Measurements from ENCODE around the gene CADPS. TPM values are rescaled to one million over a fixed set of nuclear protein-coding genes. Genes with fewer than 3 reads are reported as not detected.

Gene CADPS
- total and polyA plus RNA-seq, 4 donors: 0.13 to 3.6 (median 0.49) TPM

DNA sequence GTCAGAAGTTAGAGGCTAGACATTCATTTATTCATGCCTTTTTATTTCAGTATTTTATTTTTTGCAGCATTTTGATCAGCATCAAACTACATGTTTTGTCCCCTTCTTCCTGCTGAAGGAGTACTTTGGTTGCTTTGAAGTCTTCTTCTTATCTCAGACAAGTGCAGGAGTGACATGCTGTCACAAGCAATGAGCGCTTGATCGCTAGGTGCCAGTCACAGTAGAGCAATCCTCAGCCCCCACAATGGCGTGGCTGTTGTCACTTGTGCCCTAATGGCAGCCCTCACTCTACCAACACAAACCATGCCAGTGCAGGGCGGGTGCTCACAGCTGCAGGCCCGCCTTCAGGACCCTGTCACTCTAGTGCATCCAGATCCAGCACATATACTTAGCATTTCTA, 317.2 kb downstream of the CADPS start:
- TF ChIP-seq, protein P1, sequence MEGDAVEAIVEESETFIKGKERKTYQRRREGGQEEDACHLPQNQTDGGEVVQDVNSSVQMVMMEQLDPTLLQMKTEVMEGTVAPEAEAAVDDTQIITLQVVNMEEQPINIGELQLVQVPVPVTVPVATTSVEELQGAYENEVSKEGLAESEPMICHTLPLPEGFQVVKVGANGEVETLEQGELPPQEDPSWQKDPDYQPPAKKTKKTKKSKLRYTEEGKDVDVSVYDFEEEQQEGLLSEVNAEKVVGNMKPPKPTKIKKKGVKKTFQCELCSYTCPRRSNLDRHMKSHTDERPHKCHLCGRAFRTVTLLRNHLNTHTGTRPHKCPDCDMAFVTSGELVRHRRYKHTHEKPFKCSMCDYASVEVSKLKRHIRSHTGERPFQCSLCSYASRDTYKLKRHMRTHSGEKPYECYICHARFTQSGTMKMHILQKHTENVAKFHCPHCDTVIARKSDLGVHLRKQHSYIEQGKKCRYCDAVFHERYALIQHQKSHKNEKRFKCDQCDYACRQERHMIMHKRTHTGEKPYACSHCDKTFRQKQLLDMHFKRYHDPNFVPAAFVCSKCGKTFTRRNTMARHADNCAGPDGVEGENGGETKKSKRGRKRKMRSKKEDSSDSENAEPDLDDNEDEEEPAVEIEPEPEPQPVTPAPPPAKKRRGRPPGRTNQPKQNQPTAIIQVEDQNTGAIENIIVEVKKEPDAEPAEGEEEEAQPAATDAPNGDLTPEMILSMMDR (IDR thresholded peaks at IDR 0.05; ENCODE audit: control extremely low read depth, extremely low read depth): no peak
- Histone ChIP-seq H3K36me3 (ENCODE audit: control insufficient read depth in 4 of 4, insufficient read depth in 4 of 4, low read length in 4 of 4) (no peaks in the 10 kb centered on the region), H3K4me3 (no peak overlapping the region), H3K4me1 (ENCODE audit: control insufficient read depth in 5 of 5, insufficient read depth in 5 of 5, low read length in 5 of 5) (no peaks in the 10 kb centered on the region), H3K9ac (ENCODE audit: insufficient read depth in 1 of 2, low read length in 2 of 2) (no peak overlapping the region), H3K27me3 (ENCODE audit: control insufficient read depth in 3 of 3, insufficient read depth in 3 of 3, low read length in 2 of 3) (peaks cover 0 to 3% (median 2%) of the 10 kb centered on the region in 3 donors), H3K9me3 (ENCODE audit: control insufficient read depth in 4 of 4, insufficient read depth in 3 of 4, low read length in 3 of 4) (no peaks in the 10 kb centered on the region), H3K27ac (ENCODE audit: low read depth in 1 of 2, low read length in 1 of 2) (no peak overlapping the region)
- ATAC-seq (ENCODE audit: insufficient read depth, low FRiP score) (no peak), DNase-seq (no peak)
- 85 to 92% methylated on average over 5 of the region's 5 CpGs for WGBS, 2 donors

DNA sequence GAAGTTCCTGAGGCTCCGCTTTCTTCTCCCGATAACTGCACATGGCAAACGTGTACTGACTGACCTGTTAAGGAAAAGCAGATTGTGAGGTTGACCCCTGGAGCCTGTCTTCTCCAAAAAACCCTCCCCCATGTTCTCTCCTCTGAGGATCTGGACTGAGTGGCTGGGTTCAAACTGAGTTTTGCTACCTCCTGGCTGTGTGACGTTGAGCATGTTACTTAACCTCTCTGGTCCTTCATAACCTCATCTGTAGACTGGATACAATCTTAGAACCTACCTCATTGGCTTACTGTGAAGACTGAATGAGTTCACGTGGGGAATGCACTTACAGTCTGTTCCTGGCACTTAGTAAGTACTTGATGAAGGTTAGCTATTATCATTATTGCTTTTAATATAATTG, 317.8 kb downstream of the CADPS start:
- TF ChIP-seq, protein P1 (IDR thresholded peaks at IDR 0.05; ENCODE audit: control extremely low read depth, extremely low read depth): no peak
- no peaks in the 10 kb centered on the region for H3K4me1 ChIP-seq (ENCODE audit: control insufficient read depth in 5 of 5, insufficient read depth in 5 of 5, low read length in 5 of 5)
- H3K36me3 ChIP-seq (ENCODE audit: control insufficient read depth in 4 of 4, insufficient read depth in 4 of 4, low read length in 4 of 4): no peaks in the 10 kb centered on the region
- no peak for ATAC-seq (ENCODE audit: insufficient read depth, low FRiP score)
- no peak overlapping the region for H3K9ac ChIP-seq (ENCODE audit: insufficient read depth in 1 of 2, low read length in 2 of 2)
- WGBS, 2 donors: 68 to 84% methylated on average over 5 of the region's 5 CpGs
- H3K4me3 ChIP-seq: no peak overlapping the region
- no peak overlapping the region for H3K27ac ChIP-seq (ENCODE audit: low read depth in 1 of 2, low read length in 1 of 2)
- H3K27me3 ChIP-seq (ENCODE audit: control insufficient read depth in 3 of 3, insufficient read depth in 3 of 3, low read length in 2 of 3): peaks cover 0 to 3% (median 2%) of the 10 kb centered on the region in 3 donors
- no peak for DNase-seq
- no peaks in the 10 kb centered on the region for H3K9me3 ChIP-seq (ENCODE audit: control insufficient read depth in 4 of 4, insufficient read depth in 3 of 4, low read length in 3 of 4)

DNA sequence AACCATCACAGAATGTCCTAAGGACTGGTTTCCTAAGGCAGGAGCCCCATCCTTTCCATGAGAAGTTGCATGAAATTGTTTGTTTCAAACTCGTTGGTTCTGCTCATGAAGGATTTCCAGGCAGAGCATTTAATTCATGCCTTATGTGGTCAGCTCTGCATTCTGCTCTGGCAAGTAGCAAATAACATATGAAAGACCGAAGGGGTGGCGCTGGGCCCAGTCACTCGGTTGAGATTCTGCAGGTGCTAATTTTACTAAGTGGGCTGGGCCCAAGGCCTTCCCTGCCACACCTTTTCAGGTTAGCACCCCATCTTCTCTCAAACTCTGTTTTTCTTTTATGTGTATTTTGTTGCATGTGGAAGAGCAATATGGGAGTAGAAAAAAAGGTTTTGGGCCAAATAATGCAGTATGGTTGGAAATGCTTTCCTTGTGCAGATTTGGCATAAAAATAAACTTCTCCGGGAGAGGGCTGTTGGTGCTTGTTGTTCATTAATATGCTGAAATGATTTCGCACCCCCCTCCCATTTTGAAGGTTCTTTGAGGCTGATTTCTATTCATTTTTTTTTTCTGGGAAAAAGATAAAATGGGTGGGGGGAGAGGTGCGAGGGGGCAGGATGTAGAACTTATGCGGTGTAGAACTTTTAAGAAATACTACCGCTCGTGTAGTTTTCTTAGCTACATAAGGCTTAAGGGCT, 318.9 kb downstream of the CADPS start:
- ATAC-seq (ENCODE audit: insufficient read depth, low FRiP score): no peak
- WGBS, 2 donors: 71 to 74% methylated on average over 10 of the region's 10 CpGs
- H3K36me3 ChIP-seq (ENCODE audit: control insufficient read depth in 4 of 4, insufficient read depth in 4 of 4, low read length in 4 of 4): no peaks in the 10 kb centered on the region
- H3K27me3 ChIP-seq (ENCODE audit: control insufficient read depth in 3 of 3, insufficient read depth in 3 of 3, low read length in 2 of 3): peaks cover 0 to 8% (median 2%) of the 10 kb centered on the region in 3 donors
- H3K4me3 ChIP-seq: no peak overlapping the region
- TF ChIP-seq, protein P1 (IDR thresholded peaks at IDR 0.05; ENCODE audit: control extremely low read depth, extremely low read depth): no peak
- H3K4me1 ChIP-seq (ENCODE audit: control insufficient read depth in 5 of 5, insufficient read depth in 5 of 5, low read length in 5 of 5): no peaks in the 10 kb centered on the region
- no peak overlapping the region for H3K9ac ChIP-seq (ENCODE audit: insufficient read depth in 1 of 2, low read length in 2 of 2)
- H3K9me3 ChIP-seq (ENCODE audit: control insufficient read depth in 4 of 4, insufficient read depth in 3 of 4, low read length in 3 of 4): no peaks in the 10 kb centered on the region
- no peak overlapping the region for H3K27ac ChIP-seq (ENCODE audit: low read depth in 1 of 2, low read length in 1 of 2)
- no peak for DNase-seq

All from lung (tissue), 12 donors.